Neural progenitor cell (in vitro differentiated cells): ENCODE results near the gene ACP7.

Source experiments
- EZH2 ChIP-seq: fragments of 200-600 bp; sonication (generic); IDR thresholded peaks from 2 replicates; pipeline ENCODE4 v1.6.1; 2017; ENCODE audit warnings: antibody characterized with exemption, mild to moderate bottlenecking, moderate library complexity
- TF ChIP-seq, protein P1 (sequence below): fragments of 200-600 bp; sonication (generic); IDR thresholded peaks from 2 replicates; pipeline ENCODE4 v1.5.1; 2017; ENCODE audit warnings: antibody characterized with exemption, mild to moderate bottlenecking

DNA sequence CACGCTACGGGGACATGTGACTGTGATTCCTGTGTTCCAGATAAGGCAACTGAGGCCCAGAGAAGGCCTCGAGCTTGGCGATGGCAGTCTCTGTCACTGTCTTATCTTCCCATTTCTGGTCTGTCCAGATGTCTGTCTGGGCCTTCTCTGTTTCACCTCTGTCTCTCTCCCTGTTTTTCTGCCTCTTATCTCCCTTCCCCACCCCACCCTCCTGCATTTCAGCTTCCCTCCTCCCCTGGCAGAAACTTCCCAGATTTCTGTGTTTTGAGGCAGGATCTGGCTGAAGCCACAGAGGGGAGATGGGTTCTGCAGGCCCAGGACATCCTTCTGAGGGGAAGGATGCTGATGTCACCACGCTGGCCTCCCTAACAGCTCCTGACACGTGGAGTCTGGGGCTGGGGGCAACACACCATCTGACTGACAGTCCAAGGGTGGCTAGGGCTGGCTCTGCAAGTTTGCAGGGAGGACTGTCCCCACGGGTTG is 55.8 kb downstream of the ACP7 start:
- TF ChIP-seq, protein P1, sequence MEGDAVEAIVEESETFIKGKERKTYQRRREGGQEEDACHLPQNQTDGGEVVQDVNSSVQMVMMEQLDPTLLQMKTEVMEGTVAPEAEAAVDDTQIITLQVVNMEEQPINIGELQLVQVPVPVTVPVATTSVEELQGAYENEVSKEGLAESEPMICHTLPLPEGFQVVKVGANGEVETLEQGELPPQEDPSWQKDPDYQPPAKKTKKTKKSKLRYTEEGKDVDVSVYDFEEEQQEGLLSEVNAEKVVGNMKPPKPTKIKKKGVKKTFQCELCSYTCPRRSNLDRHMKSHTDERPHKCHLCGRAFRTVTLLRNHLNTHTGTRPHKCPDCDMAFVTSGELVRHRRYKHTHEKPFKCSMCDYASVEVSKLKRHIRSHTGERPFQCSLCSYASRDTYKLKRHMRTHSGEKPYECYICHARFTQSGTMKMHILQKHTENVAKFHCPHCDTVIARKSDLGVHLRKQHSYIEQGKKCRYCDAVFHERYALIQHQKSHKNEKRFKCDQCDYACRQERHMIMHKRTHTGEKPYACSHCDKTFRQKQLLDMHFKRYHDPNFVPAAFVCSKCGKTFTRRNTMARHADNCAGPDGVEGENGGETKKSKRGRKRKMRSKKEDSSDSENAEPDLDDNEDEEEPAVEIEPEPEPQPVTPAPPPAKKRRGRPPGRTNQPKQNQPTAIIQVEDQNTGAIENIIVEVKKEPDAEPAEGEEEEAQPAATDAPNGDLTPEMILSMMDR, result no peak
- TF ChIP-seq EZH2, result no peak
